CD4-positive, alpha-beta T cell (primary cell): ENCODE results near the gene DEGS2. TPM values are rescaled to one million over a fixed set of nuclear protein-coding genes. Genes with fewer than 3 reads are reported as not detected.

Source experiments
- ATAC-seq: fragments of 200-7000 bp; cut with Tn5 transposase; one replicate; pipeline ENCODE4 v1.10.0; 2022; ENCODE audit warnings: mild to moderate bottlenecking; ENCODE audit not compliant: poor library complexity
- CTCF ChIA-PET: fragments of 350-600 bp; sonication (Branson Sonifier 250); formaldehyde crosslinking; loops from one replicate; lab custom pipeline; 2021; ENCODE audit warnings: antibody characterized with exemption, inconsistent platforms; lab: Charles Lee
- POLR2A ChIA-PET: fragments of 350-600 bp; sonication (Branson Sonifier 250); formaldehyde crosslinking; loops from one replicate; lab custom pipeline; 2021; ENCODE audit warnings: antibody characterized with exemption, inconsistent platforms; lab: Charles Lee
- DNase-seq, 14 experiments: peaks; one replicate each; pipeline ENCODE4 v3.0.0-alpha.2; 2013 to 2020; ENCODE audit warnings: mixed read lengths in 2 of 14
- H3K27ac ChIP-seq, 2 donors: one replicate each; pipeline versions ENCODE4 v1.5.1 to v1.7.0; 2013; ENCODE audit warnings: low read length in 2 of 2, low read depth in 1 of 2, mild to moderate bottlenecking in 1 of 2
- H3K27me3 ChIP-seq, 2 experiments: 1 replicate in 1 of 2; 2 replicates in 1 of 2; pipeline versions ENCODE4 v1.6.1 to v1.7.0; 2013; ENCODE audit warnings: low read length in 2 of 2, control low read depth in 1 of 2, mild to moderate bottlenecking in 1 of 2, moderate library complexity in 1 of 2; ENCODE audit not compliant: insufficient read depth in 2 of 2, control insufficient read depth in 1 of 2
- H3K36me3 ChIP-seq: one replicate; pipeline ENCODE4 v1.6.1; 2013; ENCODE audit warnings: low read length, control low read depth; ENCODE audit not compliant: insufficient read depth
- H3K4me1 ChIP-seq: one replicate; pipeline ENCODE4 v1.6.1; 2013; ENCODE audit warnings: low read length, control low read depth; ENCODE audit not compliant: insufficient read depth
- H3K4me3 ChIP-seq: one replicate; pipeline ENCODE4 v1.5.1; 2013; ENCODE audit warnings: mild to moderate bottlenecking, low read length, moderate library complexity
- H3K9me3 ChIP-seq, 2 experiments: 1 replicate in 1 of 2; 2 replicates in 1 of 2; pipeline versions ENCODE4 v1.6.1 to v1.7.0; 2013; ENCODE audit warnings: low read length in 2 of 2, mild to moderate bottlenecking in 2 of 2, control low read depth in 1 of 2, moderate library complexity in 1 of 2; ENCODE audit not compliant: control insufficient read depth in 1 of 2, insufficient read depth in 1 of 2
- H3K27ac Mint-ChIP-seq: one replicate; pipeline ENCODE4 v1.8.0; 2020; ENCODE audit warnings: mixed read lengths
- H3K27me3 Mint-ChIP-seq: one replicate; pipeline ENCODE4 v1.8.0; 2021; ENCODE audit warnings: mixed read lengths
- H3K36me3 Mint-ChIP-seq: one replicate; pipeline ENCODE4 v1.8.0; 2021; ENCODE audit warnings: low read depth, mixed read lengths
- H3K4me1 Mint-ChIP-seq: one replicate; pipeline ENCODE4 v1.8.0; 2021; ENCODE audit warnings: low read depth, mixed read lengths
- H3K4me3 Mint-ChIP-seq: one replicate; pipeline ENCODE4 v1.8.0; 2020; ENCODE audit warnings: mild to moderate bottlenecking, mixed read lengths
- H3K9me3 Mint-ChIP-seq: one replicate; pipeline ENCODE4 v1.8.0; 2020; ENCODE audit warnings: mixed read lengths
- CTCF ChIP-seq: fragments of 200-600 bp; IDR thresholded peaks from one replicate; pipeline ENCODE4 v1.8.0; 2022; ENCODE audit warnings: antibody characterized with exemption, mild to moderate bottlenecking
- intact Hi-C, 2 experiments: fragments of 100-400 bp; cut with DNase I in 1 of 2; cut with micrococcal nuclease in 1 of 2; formaldehyde crosslinking; loops; one replicate each; pipeline versions ENCODE4 v1.15.1 to v1.9.0; 2023 to 2025; cut with DNase I, micrococcal nuclease
- total RNA-seq, 174 experiments: library from RNA in 2 of 174; stranded (reverse) in 2 of 174; gene quantifications; one replicate each; pipeline ENCODE4 v1.2.3 and lab custom pipeline; 2021 to 2026

Gene DEGS2
- total RNA-seq, 2 experiments from 2014 or later: 0.11 TPM; not detected in 1

DNA sequence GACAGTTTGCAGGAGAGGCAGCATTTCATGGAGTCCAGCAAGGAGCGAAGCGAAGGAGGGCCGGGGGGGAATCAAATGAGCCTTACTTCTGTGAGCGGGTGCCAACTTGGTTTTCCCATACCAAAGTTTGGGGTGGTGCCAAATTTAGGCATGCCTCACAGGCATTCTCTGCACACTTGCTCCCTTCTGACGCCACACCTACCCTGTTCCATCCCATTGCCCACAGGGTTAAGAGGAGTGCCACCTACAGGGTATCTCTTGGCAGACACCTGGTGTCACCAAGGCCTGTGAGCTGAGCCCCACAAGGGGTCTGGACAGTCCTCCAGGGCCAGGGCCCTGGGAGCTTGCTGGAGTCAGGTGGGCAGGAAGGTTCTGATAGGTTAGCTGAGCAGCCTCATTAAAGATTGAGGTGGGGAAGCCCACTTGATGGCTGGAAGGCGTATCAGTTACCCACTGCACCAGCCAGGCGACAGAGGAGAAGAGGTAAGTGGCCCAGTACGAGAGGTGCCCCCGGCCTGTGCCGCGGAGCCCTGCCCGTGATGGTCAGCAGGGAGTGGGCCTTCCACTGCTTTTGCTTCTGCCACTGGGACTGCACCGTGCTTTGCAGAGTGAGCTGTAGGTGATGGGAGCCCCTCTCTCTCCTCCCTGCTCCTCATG is 45.2 kb downstream of the DEGS2 start:
- Histone ChIP-seq H3K9me3 (no peaks in the 10 kb centered on the region), H3K27me3 (no peaks in the 10 kb centered on the region), H3K36me3 (peaks cover 97% of the 10 kb centered on the region), H3K4me3 (no peak overlapping the region), H3K27ac (no peak overlapping the region), H3K4me1 (peaks cover 54% of the 10 kb centered on the region)
- ChIA-PET CTCF (interaction anchor here (1.3 to 1.4 kb wide), 2 partner anchors 42 to 58 kb away, joined by 4 read pairs; no protein-coding TSS in a partner anchor), POLR2A (no interaction called here)
- TF ChIP-seq CTCF: no peak
- Mint-ChIP-seq H3K4me3 (no peak overlapping the region), H3K4me1 (peaks cover 51% of the 10 kb centered on the region), H3K27ac (peak overlapping the region; percentile 98), H3K36me3 (peaks cover 95% of the 10 kb centered on the region), H3K9me3 (no peaks in the 10 kb centered on the region), H3K27me3 (no peaks in the 10 kb centered on the region)
- DNase-seq (no peak), ATAC-seq (peak; percentile 39)
- intact Hi-C loops: no loop called here

DNA sequence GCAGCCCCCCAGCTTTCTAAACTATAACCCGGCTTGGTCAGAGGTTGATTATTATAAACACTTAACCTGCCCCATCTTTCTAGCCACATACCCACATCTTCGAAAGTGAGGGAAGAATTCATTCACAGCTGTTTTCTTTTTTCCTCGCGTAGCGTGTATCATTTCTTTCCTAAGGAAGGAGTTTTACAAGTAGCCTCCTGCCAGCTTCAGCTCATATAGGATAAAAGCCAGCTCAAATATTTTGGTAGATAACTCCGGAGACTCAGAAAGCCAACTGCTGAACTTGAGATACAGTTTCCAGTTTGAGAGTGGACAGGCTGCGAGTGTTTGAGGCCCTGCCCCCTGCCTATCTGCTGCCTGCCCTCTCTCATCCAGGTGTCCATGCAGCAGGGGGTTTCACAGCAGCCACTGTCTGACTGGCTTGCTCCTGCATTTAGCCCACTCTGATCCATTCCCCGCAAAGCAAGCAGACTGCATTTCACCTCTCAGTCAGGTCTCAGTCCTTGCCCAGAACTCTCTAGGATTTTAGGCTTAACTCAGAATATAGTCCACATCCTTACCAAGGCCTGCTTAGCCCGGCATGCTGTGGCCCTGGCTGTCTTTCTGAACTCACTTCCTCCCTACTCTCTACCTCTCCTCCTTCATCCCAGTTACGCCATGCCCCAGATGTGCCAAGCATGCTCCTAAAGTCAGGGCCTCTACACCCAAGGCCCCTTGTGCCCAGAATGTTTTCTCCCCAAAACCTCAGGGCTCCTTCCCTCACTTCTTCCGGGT is 47.3 kb downstream of the DEGS2 start:
- peaks cover 98% of the 10 kb centered on the region for H3K36me3 ChIP-seq

More for the DNA sequence above, 47.3 kb downstream of the DEGS2 start:
- no peaks in the 10 kb centered on the region for H3K27me3 ChIP-seq
- no peaks in the 10 kb centered on the region for H3K9me3 ChIP-seq
- H3K4me1 ChIP-seq: peaks cover 70% of the 10 kb centered on the region
- Mint-ChIP-seq H3K4me1 (peaks cover 59% of the 10 kb centered on the region), H3K27ac (peak overlapping the region; percentile 98), H3K9me3 (no peaks in the 10 kb centered on the region), H3K27me3 (no peaks in the 10 kb centered on the region), H3K36me3 (peaks cover 95% of the 10 kb centered on the region), H3K4me3 (no peak overlapping the region)
- no peak for TF ChIP-seq CTCF
- intact Hi-C loops: no loop called here
- peak overlapping the region in 1 of 2 donors; percentile 24 for H3K27ac ChIP-seq
- ATAC-seq: no peak
- no peak overlapping the region for H3K4me3 ChIP-seq
- ChIA-PET CTCF (interaction anchor here (0.7 to 34.3 kb wide), 3 partner anchors 36 to 80 kb away, joined by 3 to 1090 read pairs (median 4); partner anchors contain the start of gene EVL), POLR2A (interaction anchor here (1.1 to 49.3 kb wide), 3 partner anchors 9 to 50 kb away, joined by 5 to 1638 read pairs (median 200); partner anchors contain the start of gene EVL)
- no peak for DNase-seq
